Measurements from ENCODE around the gene ANKRD16. TPM values are rescaled to one million over a fixed set of nuclear protein-coding genes. Genes with fewer than 3 reads are reported as not detected.

ANKRD16 gene
- total and polyA plus RNA-seq, 2 of the 13 experiments (the other 11 are each of a cell fraction or from before 2014, with no cell fraction given): 8.0 to 11.4 TPM

- TF ChIP-seq PAXIP1 (CRISPR knock-in tag; conservative IDR thresholded peaks at IDR 0.05) (peak; percentile 90), BRD4 (CRISPR knock-in tag; IDR thresholded peaks at IDR 0.05) (peak; percentile 82; the same call in 1 of the 2 replicates), RARA (CRISPR knock-in tag; IDR thresholded peaks at IDR 0.05) (peak; percentile 74), MBNL3 (CRISPR knock-in tag; conservative IDR thresholded peaks at IDR 0.05) (no peak), ZNF513 (CRISPR knock-in tag; conservative IDR thresholded peaks at IDR 0.05) (no peak), ZNF263 (CRISPR knock-in tag; IDR thresholded peaks at IDR 0.05) (peak; percentile 81), POLR2AphosphoS2 (IDR thresholded peaks at IDR 0.05; ENCODE audit: low read depth, low read length) (peak; percentile 93), PREB (CRISPR knock-in tag; IDR thresholded peaks at IDR 0.05) (peak; percentile 84; the same call in 1 of the 2 replicates), NFYC (CRISPR knock-in tag; IDR thresholded peaks at IDR 0.05) (peak; percentile 91), PLSCR1 (CRISPR knock-in tag; IDR thresholded peaks at IDR 0.05; ENCODE audit: borderline replicate concordance) (0 out of 2 replicates have a peak, but pooled peaks have one; percentile 78), ADNP (CRISPR knock-in tag; IDR thresholded peaks at IDR 0.05) (no peak), CREB1 (IDR thresholded peaks at IDR 0.05) (peak; percentile 61), CREB1 (CRISPR knock-in tag; IDR thresholded peaks at IDR 0.05) (no peak; the same call in 1 of the 2 replicates), NFYB (CRISPR knock-in tag; IDR thresholded peaks at IDR 0.05) (peak; percentile 92), NR2C2 (CRISPR knock-in tag; IDR thresholded peaks at IDR 0.05; ENCODE audit: borderline replicate concordance) (peak; percentile 69), ZFP90 (CRISPR knock-in tag; IDR thresholded peaks at IDR 0.05; ENCODE audit: borderline replicate concordance) (peak; percentile 89; the same call in 1 of the 2 replicates), ETV5 (CRISPR knock-in tag; IDR thresholded peaks at IDR 0.05; ENCODE audit: borderline replicate concordance) (peak; percentile 86), LCORL (IDR thresholded peaks at IDR 0.05) (no peak), LCORL (CRISPR knock-in tag; IDR thresholded peaks at IDR 0.05) (peak; percentile 88), ZNF747 (CRISPR knock-in tag; IDR thresholded peaks at IDR 0.05; ENCODE audit: borderline replicate concordance) (peak; percentile 70; the same call in 1 of the 2 replicates), KDM6A (CRISPR knock-in tag; IDR thresholded peaks at IDR 0.05; ENCODE audit: low read depth) (peak; percentile 51), ZNF274 (CRISPR knock-in tag; IDR thresholded peaks at IDR 0.05) (peak; percentile 93), NR2F6 (IDR thresholded peaks at IDR 0.05) (no peak), NR2F6 (CRISPR knock-in tag; IDR thresholded peaks at IDR 0.05) (peak; percentile 44; the same call in 1 of the 2 replicates), MXI1 (IDR thresholded peaks at IDR 0.05; ENCODE audit: borderline replicate concordance, low read depth, low read length) (peak; percentile 80; the same call in 2 of the 3 replicates), MEF2D (CRISPR knock-in tag; IDR thresholded peaks at IDR 0.05) (0 out of 2 replicates have a peak, but pooled peaks have one; percentile 68)
Observed at GRCh38 chr10:5813341-5814109, 76.2 kb downstream of the ANKRD16 start, which contains the start of gene GDI2 (continued).
